GM12878 (cell line): ENCODE results near the gene TDRD7. TPM values are rescaled to one million over a fixed set of nuclear protein-coding genes. Genes with fewer than 3 reads are reported as not detected.

Experiments used
- ATAC-seq: fragments of 200-7000 bp; cut with Tn5 transposase; 3 replicates; pipeline ENCODE4 v1.9.1; 2020; ENCODE audit warnings: mild to moderate bottlenecking, moderate library complexity
- BruUV-seq: library from RNA; stranded (reverse); fragments of 400-500 nt; replicated peaks from 2 replicates; lab custom pipeline; 2021; lab: Mats Ljungman, UMichigan
- CTCF ChIA-PET: fragments of 300-600 bp; sonication (Branson Sonifier 250); formaldehyde crosslinking; extraction: SDS; loops from one replicate; lab custom pipeline; 2021; ENCODE audit warnings: inconsistent platforms; lab: Yijun Ruan, JAX
- POLR2A ChIA-PET: fragments of 350-600 bp; formaldehyde crosslinking; extraction: SDS; loops from one replicate; lab custom pipeline; 2021; ENCODE audit warnings: inconsistent platforms; lab: Charles Lee
- RAD21 ChIA-PET: fragments of 300-600 bp; sonication (Branson Sonifier 250); formaldehyde crosslinking; loops from one replicate; lab custom pipeline; 2023; ENCODE audit warnings: antibody characterized with exemption; ENCODE audit not compliant: unreplicated experiment; lab: Charles Lee
- SMC1A ChIA-PET: fragments of 300-600 bp; sonication (Branson Sonifier 250); formaldehyde crosslinking; loops from one replicate; lab custom pipeline; 2023; ENCODE audit not compliant: unreplicated experiment, uncharacterized antibody; lab: Charles Lee
- DNase-seq: peaks from one replicate; pipeline ENCODE4 v3.0.0-alpha.2; 2011; ENCODE audit warnings: low read depth, low spot score
- FAIRE-seq: peaks from 3 replicates; lab custom pipeline; 2011; peaks lifted over from hg19 to GRCh38; lab: Jason Lieb, UNC
- H2AFZ ChIP-seq: 2 replicates; pipeline ENCODE4 v1.6.0; 2011; ENCODE audit warnings: low read depth, low read length, control low read depth; ENCODE audit not compliant: control insufficient read depth
- H3K27ac ChIP-seq: 2 replicates; pipeline ENCODE4 v1.5.1; 2011; ENCODE audit warnings: control low read depth; ENCODE audit not compliant: control insufficient read depth, insufficient read depth
- H3K27me3 ChIP-seq, 2 experiments: replicated peaks in 1 of 2; 2 replicates each; pipeline versions ENCODE4 v1.6.0 to v1.6.1; 2011; ENCODE audit warnings: low read length in 1 of 2; ENCODE audit not compliant: control insufficient read depth in 2 of 2, insufficient read depth in 2 of 2
- H3K36me3 ChIP-seq, 2 experiments: 2 replicates each; pipeline ENCODE4 v1.5.1; 2011; ENCODE audit warnings: low read length in 1 of 2; ENCODE audit not compliant: control insufficient read depth in 2 of 2, insufficient read depth in 2 of 2
- H3K4me1 ChIP-seq: 2 replicates; pipeline ENCODE4 v1.6.1; 2011; ENCODE audit warnings: mild to moderate bottlenecking, low read length, moderate library complexity, mixed read lengths; ENCODE audit not compliant: control insufficient read depth, insufficient read depth
- H3K4me2 ChIP-seq: 2 replicates; pipeline ENCODE4 v1.6.0; 2011; ENCODE audit warnings: control low read depth; ENCODE audit not compliant: control insufficient read depth, insufficient read depth
- H3K4me3 ChIP-seq: fragments of 200-600 bp; sonication (generic); 2 replicates; pipeline ENCODE4 v1.5.1; 2016
- H3K79me2 ChIP-seq: 2 replicates; pipeline ENCODE4 v1.6.0; 2011; ENCODE audit warnings: low read length; ENCODE audit not compliant: control insufficient read depth, insufficient read depth
- H3K9ac ChIP-seq: 2 replicates; pipeline ENCODE4 v1.8.0; 2011; ENCODE audit warnings: low read length, control low read depth, mixed read lengths; ENCODE audit not compliant: control insufficient read depth, insufficient read depth
- H3K9me3 ChIP-seq: replicated peaks from 3 replicates; pipeline ENCODE4 v1.5.1; 2011; ENCODE audit warnings: mild to moderate bottlenecking, low read length; ENCODE audit not compliant: control insufficient read depth, insufficient read depth
- H4K20me1 ChIP-seq: 2 replicates; pipeline ENCODE4 v1.6.0; 2011; ENCODE audit not compliant: control insufficient read depth, insufficient read depth
- CEBPZ ChIP-seq: fragments of 150-350 bp; IDR thresholded peaks from 2 replicates; pipeline ENCODE4 v1.6.1; 2016; ENCODE audit warnings: low read depth, low read length
- CHD2 ChIP-seq: IDR thresholded peaks from 2 replicates; pipeline ENCODE4 v1.6.1; 2011; ENCODE audit warnings: low read depth, low read length, improper control_type of control experiment, borderline replicate concordance
- CTCF ChIP-seq, 3 experiments: IDR thresholded peaks in 2 of 3; conservative IDR thresholded peaks in 1 of 3; 2 replicates each; pipeline ENCODE4 v1.5.1; 2011; ENCODE audit warnings: low read depth in 3 of 3, low read length in 3 of 3, mild to moderate bottlenecking in 3 of 3, control low read depth in 2 of 3, moderate library complexity in 2 of 3, inconsistent platforms in 1 of 3, mixed read lengths in 1 of 3; ENCODE audit not compliant: control insufficient read depth in 2 of 3, insufficient read depth in 1 of 3; ENCODE audit errors: extremely low read depth in 1 of 3
- EGR1 ChIP-seq, 2 experiments: IDR thresholded peaks; 1 replicate in 1 of 2; 2 replicates in 1 of 2; pipeline ENCODE4 v1.6.1; 2011 to 2012; ENCODE audit warnings: low read depth in 2 of 2, low read length in 2 of 2, borderline replicate concordance in 1 of 2, mild to moderate bottlenecking in 1 of 2, moderate library complexity in 1 of 2
- HCFC1 ChIP-seq: fragments of 150-350 bp; IDR thresholded peaks from 2 replicates; pipeline ENCODE4 v1.6.1; 2014; ENCODE audit warnings: low read length
- MTA3 ChIP-seq: IDR thresholded peaks from 2 replicates; pipeline ENCODE4 v1.6.1; 2012; ENCODE audit warnings: low read length, inconsistent platforms, borderline replicate concordance
- NFYB ChIP-seq: IDR thresholded peaks from 2 replicates; pipeline ENCODE4 v1.6.1; 2011; ENCODE audit warnings: low read depth, mild to moderate bottlenecking, low read length, improper control_type of control experiment, moderate library complexity; ENCODE audit not compliant: insufficient read depth
- POLR2A ChIP-seq: IDR thresholded peaks from 2 replicates; pipeline ENCODE4 v1.6.1; 2011; ENCODE audit warnings: low read depth, mild to moderate bottlenecking, low read length
- SMARCA5 ChIP-seq: fragments of 450-650 bp; IDR thresholded peaks from 2 replicates; pipeline ENCODE4 v1.6.1; 2017; ENCODE audit warnings: mild to moderate bottlenecking
- SPI1 ChIP-seq: IDR thresholded peaks from 2 replicates; pipeline ENCODE4 v1.6.1; 2011; ENCODE audit warnings: low read depth, mild to moderate bottlenecking, low read length, moderate library complexity, borderline replicate concordance; ENCODE audit not compliant: insufficient read depth
- SUZ12 ChIP-seq: fragments of 200-600 bp; sonication (generic); IDR thresholded peaks from one replicate; pipeline ENCODE4 v1.6.1; 2018; ENCODE audit warnings: antibody characterized with exemption, mild to moderate bottlenecking; ENCODE audit not compliant: unreplicated experiment
- TBL1XR1 ChIP-seq: IDR thresholded peaks from 2 replicates; pipeline ENCODE4 v1.6.1; 2012; ENCODE audit warnings: low read depth, low read length, improper control_type of control experiment
- WGBS: methylation state at CpG from one replicate; pipeline ENCODE4 v1.1.6; 2016; ENCODE audit warnings: low lambda C conversion rate; ENCODE audit not compliant: insufficient replicate concordance, insufficient coverage; ENCODE audit errors: missing lambda C conversion rate; 5-methylcytosine and 5-hydroxymethylcytosine counted together
- in situ Hi-C: fragments of 300-500 bp; cut with MboI; formaldehyde crosslinking; loops from 9 replicates; pipeline ENCODE4 v1.14.3; 2018; ENCODE audit warnings: mixed read lengths
- intact Hi-C: fragments of 100-400 bp; cut with micrococcal nuclease; formaldehyde crosslinking; loops from one replicate; pipeline ENCODE4 v1.14.2; 2022; ENCODE audit not compliant: unreplicated experiment
- polyA plus RNA-seq, 11 experiments: library from polyadenylated mRNA; depleted of rRNA in 4 of 11; unstranded in 6 of 11; stranded (reverse) in 5 of 11; fragments of >200 nt; fragmentation: Nextera tagmentation in 4 of 11; fragmentation: Illumina TruSeq in 1 of 11; extraction: Ambion mirVana in 4 of 11; extraction: Trizol in 1 of 11; gene quantifications; 1 replicate in 1 of 11; 2 replicates in 10 of 11; pipeline versions ENCODE4 v1.2.1 to v1.2.3, GENCODE V29; 2011 to 2016; ENCODE audit warnings: inconsistent platforms in 2 of 11, missing spikeins in 2 of 11, low read depth in 1 of 11
- total RNA-seq, 4 experiments: library from RNA; depleted of rRNA in 3 of 4; stranded (reverse); fragments of >200 nt in 3 of 4; fragmentation: Illumina TruSeq in 1 of 4; extraction: Trizol in 1 of 4; gene quantifications; 2 replicates each; pipeline versions ENCODE4 v1.2.1 to v1.2.3, GENCODE V29; 2013 to 2021

TDRD7 gene
- total and polyA plus RNA-seq, 10 of the 15 experiments (the other 5 are each of a cell fraction or from before 2014, with no cell fraction given), result 5.7 to 26.4 (median 16.2) TPM

GRCh38 chr9:97474372-97474925 is 62.6 kb downstream of the TDRD7 start:
- no peak for DNase-seq
- in situ Hi-C loops (no loop called here), intact Hi-C loops (no loop called here)
- no peaks in the 10 kb centered on the region for H3K27me3 ChIP-seq
- BruUV-seq, result no TSS peak
- peaks cover 6% of the 10 kb centered on the region for H3K4me1 ChIP-seq
- WGBS, result 99% methylated on average over 5 of the region's 5 CpGs
- SMC1A ChIA-PET, result interaction anchor here (1.0 to 11.4 kb wide), 11 partner anchors 11 to 142 kb away, joined by 3 to 377 read pairs (median 6); partner anchors contain the start of gene TMOD1
- no peak overlapping the region for H3K9ac ChIP-seq
- no peaks in the 10 kb centered on the region for H4K20me1 ChIP-seq
- H3K4me3 ChIP-seq, result no peak overlapping the region
- H3K9me3 ChIP-seq, result no peaks in the 10 kb centered on the region
- RAD21 ChIA-PET, result interaction anchor here (1.0 to 10.0 kb wide), 5 partner anchors 28 to 139 kb away, joined by 3 to 306 read pairs (median 26); partner anchors contain the start of gene TMOD1
- H3K36me3 ChIP-seq, result no peaks in the 10 kb centered on the region; a peak in 1 of 4 replicates
- no peak overlapping the region for H3K4me2 ChIP-seq
- no peak for FAIRE-seq
- no peaks in the 10 kb centered on the region for H3K79me2 ChIP-seq
- H3K27ac ChIP-seq, result no peak overlapping the region
- POLR2A ChIA-PET, result no interaction called here
- H2AFZ ChIP-seq, result no peak overlapping the region
- no peak for ATAC-seq
- no peak for TF ChIP-seq EGR1 (IDR thresholded peaks at IDR 0.05; ENCODE audit: borderline replicate concordance in 1 of 2, low read depth in 2 of 2, low read length in 2 of 2)
- TF ChIP-seq SUZ12, result no peak
- no peak for TF ChIP-seq CEBPZ
- no peak for TF ChIP-seq NFYB
- TF ChIP-seq SMARCA5, result no peak
- TF ChIP-seq CTCF (IDR thresholded peaks at IDR 0.05 in 2 of 3, conservative IDR thresholded peaks at IDR 0.05 in 1 of 3; ENCODE audit: control insufficient read depth in 2 of 3, extremely low read depth in 1 of 3, insufficient read depth in 1 of 3, low read depth in 3 of 3, low read length in 3 of 3), result no peak
- TF ChIP-seq MTA3, result no peak
- TF ChIP-seq TBL1XR1, result no peak
- no peak for TF ChIP-seq CHD2
- no peak for TF ChIP-seq POLR2A
- TF ChIP-seq SPI1, result no peak
- TF ChIP-seq HCFC1, result no peak
- CTCF ChIA-PET, result interaction anchor here (0.6 to 14.9 kb wide), 9 partner anchors 12 to 617 kb away, joined by 3 to 573 read pairs (median 5); partner anchors contain the start of gene TMOD1
